OCI-LY1 (cell line): ENCODE data around the gene LSS.

Experiments used
- H2AFZ ChIP-seq: fragments of 200-600 bp; sonication (generic), shearing (Covaris generic); 2 replicates; pipeline ENCODE4 v1.6.0; 2014; ENCODE audit warnings: antibody characterized with exemption, mild to moderate bottlenecking, low read length
- H3F3A ChIP-seq: fragments of 200-600 bp; sonication (generic), shearing (Covaris generic); 2 replicates; pipeline ENCODE4 v1.6.0; 2014; ENCODE audit warnings: mild to moderate bottlenecking, antibody characterized with exemption, low read length, moderate library complexity; ENCODE audit not compliant: insufficient read depth
- H3K27ac ChIP-seq: fragments of 200-600 bp; sonication (generic); 2 replicates; pipeline ENCODE4 v1.5.1; 2014; ENCODE audit warnings: low read length, mixed run types, mild to moderate bottlenecking, low read depth; ENCODE audit not compliant: poor library complexity, severe bottlenecking
- H3K27me3 ChIP-seq: fragments of 200-600 bp; sonication (generic); 2 replicates; pipeline ENCODE4 v1.6.0; 2014; ENCODE audit warnings: antibody characterized with exemption, mild to moderate bottlenecking, low read length, moderate library complexity; ENCODE audit not compliant: insufficient read depth
- H3K36me3 ChIP-seq: fragments of 200-600 bp; sonication (generic); 2 replicates; pipeline ENCODE4 v1.6.1; 2014; ENCODE audit warnings: mild to moderate bottlenecking, antibody characterized with exemption, low read length, moderate library complexity, mixed read lengths; ENCODE audit not compliant: insufficient read depth
- H3K4me1 ChIP-seq: fragments of 200-600 bp; sonication (generic); 2 replicates; pipeline ENCODE4 v1.5.1; 2014; ENCODE audit warnings: mild to moderate bottlenecking, low read length, moderate library complexity; ENCODE audit not compliant: insufficient read depth, severe bottlenecking
- H3K4me2 ChIP-seq: fragments of 200-600 bp; sonication (generic), shearing (Covaris generic); 2 replicates; pipeline ENCODE4 v1.6.1; 2014; ENCODE audit warnings: low read length
- H3K4me3 ChIP-seq: fragments of 200-600 bp; sonication (generic); 2 replicates; pipeline ENCODE4 v1.5.1; 2014; ENCODE audit warnings: low read length, low read depth, mild to moderate bottlenecking, mixed read lengths; ENCODE audit not compliant: poor library complexity, severe bottlenecking
- H3K79me2 ChIP-seq: fragments of 200-600 bp; shearing (Covaris generic); 2 replicates; pipeline ENCODE4 v1.6.1; 2016; ENCODE audit warnings: mixed run types, low read length, mixed read lengths; ENCODE audit not compliant: insufficient read depth
- H3K9ac ChIP-seq: fragments of 200-600 bp; sonication (generic), shearing (Covaris generic); 2 replicates; pipeline ENCODE4 v1.6.1; 2014; ENCODE audit warnings: mild to moderate bottlenecking, low read length, mixed read lengths
- H3K9me2 ChIP-seq: fragments of 200-600 bp; sonication (generic), shearing (Covaris generic); 2 replicates; pipeline ENCODE4 v1.6.1; 2014; ENCODE audit warnings: low read depth, mild to moderate bottlenecking, low read length, mixed read lengths
- H3K9me3 ChIP-seq: fragments of 200-600 bp; shearing (Covaris generic); 2 replicates; pipeline ENCODE4 v1.6.1; 2014; ENCODE audit warnings: low read length, mixed read lengths
- H4K20me1 ChIP-seq: fragments of 200-600 bp; sonication (generic), shearing (Covaris generic); 2 replicates; pipeline ENCODE4 v1.6.0; 2016; ENCODE audit warnings: mild to moderate bottlenecking, low read length; ENCODE audit not compliant: insufficient read depth
- EZH2 ChIP-seq: fragments of 200-600 bp; sonication (generic), shearing (Covaris generic); IDR thresholded peaks from 2 replicates; pipeline ENCODE4 v1.8.0; 2017; ENCODE audit warnings: borderline replicate concordance, mixed run types, mild to moderate bottlenecking, antibody characterized with exemption, low read length, moderate library complexity, mixed read lengths
- TF ChIP-seq, protein P1 (sequence below): fragments of 200-600 bp; sonication (generic), shearing (Covaris generic); IDR thresholded peaks from 2 replicates; pipeline ENCODE4 v1.5.1; 2017; ENCODE audit warnings: mild to moderate bottlenecking, antibody characterized with exemption, low read length, moderate library complexity, mixed read lengths

Gene LSS

DNA sequence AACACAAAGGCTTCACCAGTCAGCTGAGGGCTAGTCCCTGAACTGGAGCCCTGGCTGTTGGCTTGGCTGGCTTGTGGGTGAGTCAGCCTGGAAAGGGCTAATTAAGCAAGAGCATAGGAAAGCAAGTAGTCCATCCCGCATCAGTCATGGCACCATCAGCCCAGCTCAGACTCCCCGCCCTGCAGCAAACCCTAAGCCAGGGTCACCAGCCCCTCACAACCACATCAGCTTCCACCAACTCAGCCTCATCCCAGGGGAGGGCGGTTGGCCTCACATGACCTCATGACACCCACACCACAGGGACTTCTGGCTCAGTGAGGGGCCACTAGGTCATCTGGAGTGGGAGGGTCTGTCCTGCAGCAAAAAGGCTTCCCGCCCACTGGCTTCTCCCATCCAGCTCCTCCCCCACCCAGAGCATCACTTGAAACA, 37.3 kb downstream of the LSS start:
- Histone ChIP-seq H3K9me2 (no peaks in the 10 kb centered on the region), H2AFZ (no peak overlapping the region), H3F3A (no peaks in the 10 kb centered on the region), H3K4me3 (no peak overlapping the region), H3K4me2 (no peak overlapping the region), H3K4me1 (peaks cover 17% of the 10 kb centered on the region), H3K79me2 (no peaks in the 10 kb centered on the region), H4K20me1 (no peaks in the 10 kb centered on the region), H3K36me3 (peaks cover 59% of the 10 kb centered on the region), H3K27me3 (no peaks in the 10 kb centered on the region), H3K27ac (no peak overlapping the region), H3K9me3 (no peaks in the 10 kb centered on the region), H3K9ac (no peak overlapping the region)
- TF ChIP-seq EZH2: no peak
- TF ChIP-seq, protein P1, sequence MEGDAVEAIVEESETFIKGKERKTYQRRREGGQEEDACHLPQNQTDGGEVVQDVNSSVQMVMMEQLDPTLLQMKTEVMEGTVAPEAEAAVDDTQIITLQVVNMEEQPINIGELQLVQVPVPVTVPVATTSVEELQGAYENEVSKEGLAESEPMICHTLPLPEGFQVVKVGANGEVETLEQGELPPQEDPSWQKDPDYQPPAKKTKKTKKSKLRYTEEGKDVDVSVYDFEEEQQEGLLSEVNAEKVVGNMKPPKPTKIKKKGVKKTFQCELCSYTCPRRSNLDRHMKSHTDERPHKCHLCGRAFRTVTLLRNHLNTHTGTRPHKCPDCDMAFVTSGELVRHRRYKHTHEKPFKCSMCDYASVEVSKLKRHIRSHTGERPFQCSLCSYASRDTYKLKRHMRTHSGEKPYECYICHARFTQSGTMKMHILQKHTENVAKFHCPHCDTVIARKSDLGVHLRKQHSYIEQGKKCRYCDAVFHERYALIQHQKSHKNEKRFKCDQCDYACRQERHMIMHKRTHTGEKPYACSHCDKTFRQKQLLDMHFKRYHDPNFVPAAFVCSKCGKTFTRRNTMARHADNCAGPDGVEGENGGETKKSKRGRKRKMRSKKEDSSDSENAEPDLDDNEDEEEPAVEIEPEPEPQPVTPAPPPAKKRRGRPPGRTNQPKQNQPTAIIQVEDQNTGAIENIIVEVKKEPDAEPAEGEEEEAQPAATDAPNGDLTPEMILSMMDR: no peak

DNA sequence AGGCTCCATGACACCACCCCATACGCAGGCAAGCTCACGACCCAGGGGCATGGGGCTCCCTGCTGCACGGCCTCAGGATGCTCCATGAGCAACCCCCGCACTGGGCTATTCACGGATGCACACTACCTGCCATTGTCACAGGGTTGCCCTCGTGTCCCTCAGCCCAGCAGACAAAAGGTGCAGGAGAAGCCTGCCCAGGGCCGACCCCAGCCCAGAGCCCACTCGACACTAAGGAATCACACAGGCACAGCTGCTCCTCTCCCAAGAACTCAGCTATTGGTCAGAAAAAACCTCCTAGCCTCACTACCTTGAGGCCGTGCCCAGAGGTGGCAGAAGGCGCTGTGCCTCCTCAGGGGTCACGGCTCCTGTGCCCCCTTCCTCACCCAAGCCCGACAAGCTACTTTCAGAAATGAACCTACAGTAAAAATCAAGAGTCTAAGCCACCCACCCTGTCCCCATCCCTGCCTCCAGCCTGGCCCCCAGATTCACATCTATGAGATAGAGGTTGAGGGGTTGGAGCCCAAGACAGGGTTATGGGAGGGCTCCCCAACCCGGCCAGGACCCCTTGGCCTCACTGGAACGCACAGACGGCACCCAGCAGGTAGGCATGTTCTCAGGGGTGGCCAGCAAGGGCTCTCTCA, 38.0 kb downstream of the LSS start:
- peaks cover 52% of the 10 kb centered on the region for H3K36me3 ChIP-seq
- no peak overlapping the region for H2AFZ ChIP-seq
- no peak overlapping the region for H3K4me2 ChIP-seq
- no peak overlapping the region for H3K27ac ChIP-seq
- no peaks in the 10 kb centered on the region for H3K79me2 ChIP-seq
- no peaks in the 10 kb centered on the region for H4K20me1 ChIP-seq
- H3K27me3 ChIP-seq: no peaks in the 10 kb centered on the region
- H3K9ac ChIP-seq: no peak overlapping the region
- H3K4me1 ChIP-seq: peaks cover 24% of the 10 kb centered on the region
- H3K4me3 ChIP-seq: no peak overlapping the region
- no peaks in the 10 kb centered on the region; the same call in 1 of the 2 replicates for H3F3A ChIP-seq
- H3K9me2 ChIP-seq: no peaks in the 10 kb centered on the region
- H3K9me3 ChIP-seq: no peaks in the 10 kb centered on the region
- no peak for TF ChIP-seq EZH2
- TF ChIP-seq, protein P1: no peak

DNA sequence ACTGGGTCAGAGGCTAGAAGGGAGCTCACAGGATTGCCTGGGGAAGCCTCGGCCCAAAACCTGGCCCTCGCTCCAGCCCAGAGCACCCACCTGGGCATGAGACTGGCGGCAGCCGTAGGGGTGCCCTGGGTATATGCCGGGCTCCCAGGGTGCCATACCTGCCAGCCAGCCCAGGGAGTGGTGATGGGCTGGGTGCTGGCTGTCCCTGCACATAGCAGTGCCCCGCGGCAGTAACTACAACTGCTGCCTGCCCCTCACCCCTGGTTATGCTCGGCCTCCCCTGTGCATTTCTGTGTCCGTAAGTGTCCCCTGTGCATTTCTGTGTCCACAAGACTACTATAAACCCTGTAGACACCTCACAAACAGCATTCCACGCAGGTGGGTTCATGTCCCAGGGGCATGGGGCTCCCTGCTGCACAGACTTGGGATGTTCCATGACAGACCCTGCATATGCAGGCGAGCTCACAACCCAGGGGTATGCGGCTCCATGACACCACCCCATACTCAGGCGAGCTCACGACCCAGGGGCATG, 38.5 kb downstream of the LSS start:
- H3K27ac ChIP-seq: no peak overlapping the region
- no peaks in the 10 kb centered on the region for H3K79me2 ChIP-seq
- no peaks in the 10 kb centered on the region for H3K9me2 ChIP-seq
- H3K36me3 ChIP-seq: peaks cover 46% of the 10 kb centered on the region
- H3K4me2 ChIP-seq: no peak overlapping the region
- no peaks in the 10 kb centered on the region for H3K27me3 ChIP-seq
- no peak overlapping the region for H3K4me3 ChIP-seq
- H3K9ac ChIP-seq: no peak overlapping the region
- TF ChIP-seq EZH2: no peak
- TF ChIP-seq, protein P1: no peak
- no peaks in the 10 kb centered on the region for H4K20me1 ChIP-seq
- peaks cover 30% of the 10 kb centered on the region for H3K4me1 ChIP-seq
- H3F3A ChIP-seq: no peaks in the 10 kb centered on the region; the same call in 1 of the 2 replicates
- H2AFZ ChIP-seq: no peak overlapping the region
- H3K9me3 ChIP-seq: no peaks in the 10 kb centered on the region
